T-cell (primary cell): ENCODE data around the gene GMPR. TPM values are rescaled to one million over a fixed set of nuclear protein-coding genes. Genes with fewer than 3 reads are reported as not detected.
A peak's percentile ranks its signal among the peaks of the same experiment; 100 is the strongest.

Source experiments
- ATAC-seq, 4 experiments: fragments of 200-7000 bp in 3 of 4; fragments of 150-1000 bp in 1 of 4; cut with Tn5 transposase; replicated peaks in 1 of 4; 1 replicate in 3 of 4; 2 replicates in 1 of 4; pipeline ENCODE4 v1.10.0; 2021; ENCODE audit warnings: moderate library complexity in 3 of 4, mild to moderate bottlenecking in 2 of 4, moderate number of reproducible peaks in 1 of 4
- CTCF ChIA-PET, 2 donors: fragments of 300-600 bp; sonication (Branson Sonifier 250); formaldehyde crosslinking; loops; one replicate each; lab custom pipeline; 2022; ENCODE audit warnings: antibody characterized with exemption in 2 of 2; lab: Charles Lee
- POLR2A ChIA-PET, 2 donors: fragments of 300-600 bp; sonication (Branson Sonifier 250); formaldehyde crosslinking; loops; one replicate each; lab custom pipeline; 2022; ENCODE audit warnings: antibody characterized with exemption in 2 of 2; lab: Charles Lee
- DNase-seq, 35 experiments: peaks; one replicate each; pipeline versions ENCODE4 v3.0.0 to v3.0.0-alpha.2; 2013 to 2023
- H3K27ac ChIP-seq: one replicate; pipeline ENCODE4 v1.5.1; 2013; ENCODE audit warnings: low read length
- H3K27me3 ChIP-seq, 2 experiments: replicated peaks in 1 of 2; 1 replicate in 1 of 2; 2 replicates in 1 of 2; pipeline versions ENCODE4 v1.6.1 to v1.7.0; 2013; ENCODE audit warnings: low read length in 1 of 2, mixed read lengths in 1 of 2; ENCODE audit not compliant: control insufficient read depth in 2 of 2, insufficient read depth in 2 of 2; ENCODE audit errors: extremely low read depth in 1 of 2
- H3K36me3 ChIP-seq, 2 donors: 1 replicate in 1 of 2; 2 replicates in 1 of 2; pipeline versions ENCODE4 v1.6.1 to v1.7.0; 2013; ENCODE audit warnings: low read length in 1 of 2; ENCODE audit not compliant: control insufficient read depth in 2 of 2, insufficient read depth in 1 of 2; ENCODE audit errors: extremely low read depth in 1 of 2
- H3K4me1 ChIP-seq, 2 experiments: 1 replicate in 1 of 2; 2 replicates in 1 of 2; pipeline versions ENCODE4 v1.6.1 to v1.7.0; 2013; ENCODE audit warnings: low read length in 2 of 2, mixed read lengths in 1 of 2; ENCODE audit not compliant: insufficient read depth in 2 of 2, control insufficient read depth in 1 of 2; ENCODE audit errors: extremely low read depth in 1 of 2
- H3K4me3 ChIP-seq, 2 donors: 1 replicate in 1 of 2; 2 replicates in 1 of 2; pipeline versions ENCODE4 v1.5.1 to v1.7.0; 2013; ENCODE audit warnings: mild to moderate bottlenecking in 2 of 2, low read length in 1 of 2, moderate library complexity in 1 of 2; ENCODE audit not compliant: control insufficient read depth in 1 of 2; ENCODE audit errors: extremely low read depth in 1 of 2
- H3K9me3 ChIP-seq: 2 replicates; pipeline ENCODE4 v1.7.0; 2013
- H3K27ac Mint-ChIP-seq, 2 donors: one replicate each; pipeline ENCODE4 v1.8.0; 2020 to 2021; ENCODE audit warnings: mild to moderate bottlenecking in 2 of 2, mixed read lengths in 2 of 2
- H3K27me3 Mint-ChIP-seq, 2 donors: one replicate each; pipeline ENCODE4 v1.8.0; 2021 to 2022; ENCODE audit warnings: mixed read lengths in 2 of 2
- H3K36me3 Mint-ChIP-seq: one replicate; pipeline ENCODE4 v1.8.0; 2021; ENCODE audit warnings: mixed read lengths
- H3K4me1 Mint-ChIP-seq, 3 donors: one replicate each; pipeline ENCODE4 v1.8.0; 2020 to 2022; ENCODE audit warnings: mixed read lengths in 3 of 3, mild to moderate bottlenecking in 1 of 3
- H3K4me3 Mint-ChIP-seq, 3 donors: one replicate each; pipeline ENCODE4 v1.8.0; 2020 to 2022; ENCODE audit warnings: mild to moderate bottlenecking in 3 of 3, mixed read lengths in 3 of 3, moderate library complexity in 3 of 3
- H3K9me3 Mint-ChIP-seq, 3 donors: one replicate each; pipeline ENCODE4 v1.8.0; 2020 to 2022; ENCODE audit warnings: mixed read lengths in 3 of 3
- WGBS: methylation state at CpG from one replicate; pipeline ENCODE4 v1.1.5; 2013; ENCODE audit warnings: missing lambda C conversion rate; ENCODE audit not compliant: insufficient coverage; 5-methylcytosine and 5-hydroxymethylcytosine counted together
- total RNA-seq, 35 experiments: library from RNA in 6 of 35; stranded (reverse) in 6 of 35; fragments of 120-200 nt in 1 of 35; gene quantifications; one replicate each; pipeline versions ENCODE4 v1.2.1 to v1.2.4 and lab custom pipeline; 2013 to 2026

The GMPR gene
- total RNA-seq, 5 donors from 2014 or later (not counting 1 experiment from before 2014, with no cell fraction given) = 0.26 to 1.4 (median 0.68) TPM

GRCh38 chr6:16331384-16332174 is 93.2 kb downstream of the GMPR start:
- H3K27me3 Mint-ChIP-seq = no peaks in the 10 kb centered on the region

DNA sequence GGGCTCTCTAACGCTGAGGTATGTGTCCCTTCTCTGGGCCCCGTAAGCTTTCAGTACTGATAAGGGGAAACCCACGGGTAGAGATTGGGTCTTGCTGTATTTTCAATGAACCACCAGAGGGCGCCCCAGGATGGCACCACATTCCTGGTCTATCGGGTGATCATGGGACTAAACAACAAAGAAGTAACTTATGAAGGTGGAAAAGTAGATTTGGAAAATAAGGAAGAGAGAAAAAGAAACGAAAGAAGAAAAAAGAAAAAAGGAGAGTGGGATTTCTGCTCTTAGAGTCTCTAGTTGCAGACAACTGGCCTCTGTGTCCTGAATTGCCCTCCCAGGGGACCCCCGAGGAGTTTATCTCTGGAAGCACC is 93.8 kb downstream of the GMPR start:
- Mint-ChIP-seq H3K4me1 (peaks cover 0 to 2% (median 0%) of the 10 kb centered on the region in 3 donors), H3K27me3 (no peaks in the 10 kb centered on the region), H3K36me3 (peaks cover 12% of the 10 kb centered on the region), H3K4me3 (no peak overlapping the region), H3K9me3 (no peaks in the 10 kb centered on the region), H3K27ac (no peak overlapping the region)
- H3K36me3 ChIP-seq = peaks cover 0 to 9% of the 10 kb centered on the region in 2 donors
- POLR2A ChIA-PET = no interaction called here
- ATAC-seq (peak; percentile 83 to 96 (median 84)), DNase-seq (peak; percentile 55 to 92 (median 76))
- H3K4me1 ChIP-seq = peaks cover 5 to 16% of the 10 kb centered on the region in 2 experiments
- H3K9me3 ChIP-seq = no peaks in the 10 kb centered on the region
- 0% methylated on average over 1 of the region's 7 CpGs for WGBS
- no peak overlapping the region for H3K4me3 ChIP-seq
- CTCF ChIA-PET = interaction anchor here (0.6 to 3.1 kb wide), 27 partner anchors 9 to 440 kb away, joined by 3 to 27 read pairs (median 4); no protein-coding TSS in a partner anchor
- no peaks in the 10 kb centered on the region for H3K27me3 ChIP-seq
- H3K27ac ChIP-seq = peak overlapping the region; percentile 45

More at GRCh38 chr6:16331384-16332174, 93.2 kb downstream of the GMPR start:
- Mint-ChIP-seq H3K4me3 (no peak overlapping the region), H3K36me3 (peaks cover 16% of the 10 kb centered on the region), H3K27ac (no peak overlapping the region), H3K9me3 (no peaks in the 10 kb centered on the region), H3K4me1 (peaks cover 0 to 2% (median 0%) of the 10 kb centered on the region in 3 donors)
- Histone ChIP-seq H3K9me3 (no peaks in the 10 kb centered on the region), H3K36me3 (peaks cover 0 to 15% of the 10 kb centered on the region in 2 donors), H3K4me3 (no peak overlapping the region), H3K27me3 (no peaks in the 10 kb centered on the region), H3K27ac (peak overlapping the region; percentile 45), H3K4me1 (peaks cover 5 to 16% of the 10 kb centered on the region in 2 experiments)
- DNase-seq (peak in 33 of 35 experiments; percentile 14 to 82 (median 51)), ATAC-seq (peak in 3 of 4 experiments; percentile 59 to 73 (median 65))
- CTCF ChIA-PET = interaction anchor here (0.6 to 3.1 kb wide), 24 partner anchors 8 to 441 kb away, joined by 3 to 27 read pairs (median 4); no protein-coding TSS in a partner anchor
- WGBS = 28% methylated on average over 2 of the region's 11 CpGs
- POLR2A ChIA-PET = no interaction called here

DNA sequence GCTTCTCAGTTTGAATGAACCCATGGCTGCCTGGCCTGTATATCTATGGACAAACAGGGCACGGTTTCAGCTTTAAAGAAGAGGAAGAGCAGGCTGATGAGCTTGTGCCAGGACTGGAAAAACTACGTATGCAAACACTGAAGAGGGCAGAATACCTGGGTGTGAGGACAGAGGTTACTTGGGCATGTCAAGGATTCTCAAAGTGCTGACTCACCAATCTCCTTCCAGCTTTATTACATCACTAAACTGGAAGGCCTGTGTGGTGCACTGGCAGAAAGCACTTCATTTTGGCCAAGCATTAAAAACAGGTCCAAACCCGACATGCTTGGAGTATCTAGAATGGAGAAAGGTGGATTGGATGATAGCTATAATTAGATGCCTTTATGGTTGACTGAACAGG is 95.2 kb downstream of the GMPR start:
- ATAC-seq = no peak
- ChIA-PET CTCF (interaction anchor here (0.7 to 3.1 kb wide), 9 partner anchors 10 to 269 kb away, joined by 3 to 27 read pairs (median 4); no protein-coding TSS in a partner anchor), POLR2A (no interaction called here)
- WGBS = 100% methylated on average over 2 of the region's 3 CpGs
- Histone ChIP-seq H3K27me3 (no peaks in the 10 kb centered on the region), H3K27ac (no peak overlapping the region), H3K9me3 (no peaks in the 10 kb centered on the region), H3K4me1 (peaks cover 5 to 16% of the 10 kb centered on the region in 2 experiments), H3K4me3 (no peak overlapping the region), H3K36me3 (no peaks in the 10 kb centered on the region)
- no peaks in the 10 kb centered on the region for H3K9me3 Mint-ChIP-seq
- H3K27me3 Mint-ChIP-seq = no peaks in the 10 kb centered on the region
- peaks cover 4% of the 10 kb centered on the region for H3K36me3 Mint-ChIP-seq
- DNase-seq = no peak
- H3K4me3 Mint-ChIP-seq = no peak overlapping the region
- H3K4me1 Mint-ChIP-seq = peaks cover 0 to 2% (median 0%) of the 10 kb centered on the region in 3 donors
- H3K27ac Mint-ChIP-seq = no peak overlapping the region

DNA sequence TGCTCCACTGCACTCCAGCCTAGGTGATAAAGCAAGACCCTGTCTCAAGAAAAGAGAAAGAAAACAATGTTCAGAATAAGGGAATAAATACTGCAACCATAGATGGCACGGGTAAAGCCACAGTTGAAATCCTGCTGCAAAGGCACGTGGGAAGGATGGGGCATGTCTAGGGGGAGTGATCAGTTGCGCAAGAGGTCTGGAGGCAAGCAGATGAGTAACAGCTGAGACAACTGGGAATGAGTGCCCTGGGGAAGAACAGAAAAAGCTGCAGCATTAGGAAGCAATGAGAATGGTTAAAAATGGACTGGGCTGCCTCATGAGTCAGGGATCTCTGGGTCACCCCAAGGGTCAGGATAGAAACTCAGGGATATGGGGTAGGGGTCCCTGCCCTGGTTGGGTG is 96.3 kb downstream of the GMPR start:
- H3K4me1 ChIP-seq = peaks cover 5 to 16% of the 10 kb centered on the region in 2 experiments
- ATAC-seq = no peak
- no peaks in the 10 kb centered on the region for H3K27me3 Mint-ChIP-seq
- H3K4me1 Mint-ChIP-seq = peaks cover 0 to 2% (median 0%) of the 10 kb centered on the region in 3 donors
- H3K36me3 Mint-ChIP-seq = no peaks in the 10 kb centered on the region
- no peak overlapping the region for H3K4me3 Mint-ChIP-seq
- ChIA-PET POLR2A (interaction anchor here in 1 of 2 donors (0.6 kb wide), 1 partner anchor 21 kb away, joined by 3 read pairs; no protein-coding TSS in a partner anchor), CTCF (interaction anchor here (1.0 to 3.1 kb wide), 3 partner anchors 11 to 69 kb away, joined by 3 to 27 read pairs (median 4); no protein-coding TSS in a partner anchor)
- H3K9me3 Mint-ChIP-seq = no peaks in the 10 kb centered on the region
- H3K27ac Mint-ChIP-seq = peak overlapping the region; percentile 37 to 59
- no peak overlapping the region for H3K4me3 ChIP-seq
- WGBS = 96% methylated on average over 3 of the region's 3 CpGs
- H3K27me3 ChIP-seq = no peaks in the 10 kb centered on the region
- H3K36me3 ChIP-seq = no peaks in the 10 kb centered on the region
- no peak overlapping the region for H3K27ac ChIP-seq
- DNase-seq = no peak
- H3K9me3 ChIP-seq = no peaks in the 10 kb centered on the region

DNA sequence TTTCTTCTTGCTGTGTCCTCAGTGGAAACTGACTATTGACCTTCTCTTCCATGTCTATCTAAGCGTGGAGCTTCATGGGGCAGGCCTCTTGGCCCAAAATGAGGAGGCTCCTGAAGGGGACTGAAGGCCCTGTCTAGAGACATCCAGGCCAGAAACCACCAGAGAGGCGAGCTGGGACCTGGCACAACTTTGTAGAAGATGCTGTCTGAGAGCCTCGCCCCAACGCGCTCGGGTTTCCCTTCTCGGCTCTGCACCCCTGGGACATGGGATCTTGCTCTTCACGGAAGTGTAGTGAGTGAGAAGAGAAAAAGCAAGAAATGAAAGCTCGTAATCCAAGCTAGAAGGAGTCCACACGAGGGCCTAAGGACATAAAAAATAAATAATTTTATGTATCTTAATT is 96.8 kb downstream of the GMPR start:
- H3K9me3 Mint-ChIP-seq = no peaks in the 10 kb centered on the region
- peaks cover 0 to 2% (median 0%) of the 10 kb centered on the region in 3 donors for H3K4me1 Mint-ChIP-seq
- ChIA-PET POLR2A (interaction anchor here in 1 of 2 donors (0.6 to 0.9 kb wide), 2 partner anchors 11 to 615 kb away, joined by 5 to 10 read pairs; no protein-coding TSS in a partner anchor), CTCF (interaction anchor here in 1 of 2 donors (1.1 kb wide), 1 partner anchor 69 kb away, joined by 3 read pairs; no protein-coding TSS in a partner anchor)
- Histone ChIP-seq H3K4me1 (peaks cover 5 to 16% of the 10 kb centered on the region in 2 experiments), H3K4me3 (no peak overlapping the region), H3K27me3 (no peaks in the 10 kb centered on the region), H3K36me3 (no peaks in the 10 kb centered on the region), H3K9me3 (no peaks in the 10 kb centered on the region), H3K27ac (no peak overlapping the region)
- no peaks in the 10 kb centered on the region for H3K27me3 Mint-ChIP-seq
- ATAC-seq (no peak), DNase-seq (no peak)
- no peak overlapping the region for H3K4me3 Mint-ChIP-seq
- H3K27ac Mint-ChIP-seq = peak overlapping the region in 1 of 2 donors; percentile 37
- 97% methylated on average over 7 of the region's 10 CpGs for WGBS
- H3K36me3 Mint-ChIP-seq = no peaks in the 10 kb centered on the region

DNA sequence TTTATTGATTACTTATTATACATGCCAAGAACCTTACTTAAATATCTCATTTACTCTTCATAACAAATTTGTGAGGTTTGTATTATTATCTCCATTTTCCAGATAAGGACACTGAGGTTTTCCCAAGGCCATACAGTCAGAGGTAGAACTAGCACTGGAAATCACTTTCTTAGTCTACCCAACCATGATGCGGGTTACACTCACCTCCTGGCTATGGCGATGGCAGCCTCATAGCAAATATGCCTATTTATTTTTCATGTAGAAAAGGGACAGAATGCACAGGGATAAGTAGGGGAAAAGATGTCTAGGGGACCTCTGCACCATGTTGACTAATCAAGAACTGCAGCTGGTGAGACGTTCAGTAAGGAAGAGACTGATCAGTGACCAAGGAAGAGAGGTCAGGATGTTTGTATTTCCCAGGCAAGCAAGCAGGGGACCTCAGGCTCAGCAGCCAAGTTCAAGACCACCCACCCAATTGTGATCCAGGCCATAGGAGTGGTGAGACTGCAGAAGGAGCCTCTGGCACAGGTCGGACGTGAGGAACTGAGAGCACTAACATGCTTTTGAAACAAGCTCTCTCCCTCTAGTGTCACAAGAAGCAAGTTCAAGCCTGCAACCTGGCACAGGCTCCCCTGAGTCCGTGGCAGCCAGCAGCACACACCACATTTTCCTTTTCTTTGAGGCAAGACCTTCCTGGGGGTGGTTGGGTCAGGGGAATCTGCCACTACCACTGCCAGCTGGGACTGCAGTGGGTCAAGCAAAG is 97.8 kb downstream of the GMPR start:
- Histone ChIP-seq H3K9me3 (no peaks in the 10 kb centered on the region), H3K27ac (no peak overlapping the region), H3K27me3 (no peaks in the 10 kb centered on the region), H3K4me1 (peaks cover 5 to 12% of the 10 kb centered on the region in 2 experiments), H3K4me3 (no peak overlapping the region), H3K36me3 (no peaks in the 10 kb centered on the region)
- Mint-ChIP-seq H3K27ac (no peak overlapping the region), H3K9me3 (no peaks in the 10 kb centered on the region), H3K4me1 (no peaks in the 10 kb centered on the region), H3K36me3 (peaks cover 3% of the 10 kb centered on the region), H3K27me3 (no peaks in the 10 kb centered on the region), H3K4me3 (no peak overlapping the region)
- WGBS = no CpG with 5 or more reads among the region's 6 CpGs
- ATAC-seq = no peak
- ChIA-PET POLR2A (interaction anchor here in 1 of 2 donors (0.9 kb wide), 1 partner anchor 13 kb away, joined by 10 read pairs; no protein-coding TSS in a partner anchor), CTCF (no interaction called here)
- no peak for DNase-seq
